IMR-90 (cell line): ENCODE data around the gene YJEFN3. TPM values are rescaled to one million over a fixed set of nuclear protein-coding genes. Genes with fewer than 3 reads are reported as not detected.

ENCODE experiments used
- polyA plus RNA-seq, 3 experiments: library from polyadenylated mRNA; depleted of rRNA; stranded (reverse); fragments of >200 nt; gene quantifications; 2 replicates each; pipeline ENCODE4 v1.2.3, GENCODE V29; 2012; ENCODE audit warnings: low replicate concordance in 1 of 3
- total RNA-seq: library from RNA; depleted of rRNA; stranded (reverse); fragments of >200 nt; gene quantifications from 2 replicates; pipeline ENCODE4 v1.2.3, GENCODE V29; 2012; rRNA removed

Gene YJEFN3
- total and polyA plus RNA-seq, 2 of the 4 experiments (the other 2 are of a cell fraction) = 0.72 to 4.0 TPM

Other genes starting within 250 kb of the YJEFN3 start
- 35.8 and 38.3 TPM in 2 replicates for gene SUGP1, start 208.4 kb upstream of the YJEFN3 start, total RNA-seq
- gene SUGP1, start 208.4 kb upstream of the YJEFN3 start, polyA plus RNA-seq (2012; rRNA removed) = 33.2 and 38.6 TPM in 2 replicates
- gene MAU2, start 208.1 kb upstream of the YJEFN3 start, total RNA-seq = 21.7 and 24.6 TPM in 2 replicates
- 31.1 and 35.5 TPM in 2 replicates for gene MAU2, start 208.1 kb upstream of the YJEFN3 start, polyA plus RNA-seq (2012; rRNA removed)
- gene GATAD2A, start 123.2 kb upstream of the YJEFN3 start, total RNA-seq = 23.5 and 32.8 TPM in 2 replicates
- 33.2 and 44.3 TPM in 2 replicates for gene GATAD2A, start 123.2 kb upstream of the YJEFN3 start, polyA plus RNA-seq (2012; rRNA removed)
- 0.56 and 1.3 TPM in 2 replicates for gene TSSK6, start 13.4 kb upstream of the YJEFN3 start, total RNA-seq
- gene TSSK6, start 13.4 kb upstream of the YJEFN3 start, polyA plus RNA-seq (2012; rRNA removed) = 2.0 and 2.2 TPM in 2 replicates
- gene NDUFA13, start 12.7 kb upstream of the YJEFN3 start, total RNA-seq = 30.6 and 33.6 TPM in 2 replicates
- 667 and 912 TPM in 2 replicates for gene NDUFA13, start 12.7 kb upstream of the YJEFN3 start, polyA plus RNA-seq (2012; rRNA removed)
- gene CILP2, start 9.4 kb downstream of the YJEFN3 start, total RNA-seq = 0.18 and 0.28 TPM in 2 replicates
- 0.87 and 0.96 TPM in 2 replicates for gene CILP2, start 9.4 kb downstream of the YJEFN3 start, polyA plus RNA-seq (2012; rRNA removed)
- gene PBX4, start 89.8 kb downstream of the YJEFN3 start, total RNA-seq = 0.90 and 1.4 TPM in 2 replicates
- 2.8 and 2.9 TPM in 2 replicates for gene PBX4, start 89.8 kb downstream of the YJEFN3 start, polyA plus RNA-seq (2012; rRNA removed)
- gene LPAR2, start 99.3 kb downstream of the YJEFN3 start, total RNA-seq = under 0.01 and 0.28 TPM in 2 replicates
- gene LPAR2, start 99.3 kb downstream of the YJEFN3 start, polyA plus RNA-seq (2012; rRNA removed) = 4.1 and 5.4 TPM in 2 replicates
- 4.1 and 4.4 TPM in 2 replicates for gene GMIP, start 114.7 kb downstream of the YJEFN3 start, total RNA-seq
- gene GMIP, start 114.7 kb downstream of the YJEFN3 start, polyA plus RNA-seq (2012; rRNA removed) = 10.9 and 11.0 TPM in 2 replicates
- 13.3 and 15.8 TPM in 2 replicates for gene ATP13A1, start 134.8 kb downstream of the YJEFN3 start, total RNA-seq
- gene ATP13A1, start 134.8 kb downstream of the YJEFN3 start, polyA plus RNA-seq (2012; rRNA removed) = 43.8 and 44.3 TPM in 2 replicates
- 7.3 and 8.3 TPM in 2 replicates for gene ZNF101, start 139.9 kb downstream of the YJEFN3 start, total RNA-seq
- gene ZNF101, start 139.9 kb downstream of the YJEFN3 start, polyA plus RNA-seq (2012; rRNA removed) = 2.2 and 2.8 TPM in 2 replicates
- 5.4 and 5.6 TPM in 2 replicates for gene ZNF14, start 204.2 kb downstream of the YJEFN3 start, total RNA-seq
- gene ZNF14, start 204.2 kb downstream of the YJEFN3 start, polyA plus RNA-seq (2012; rRNA removed) = 1.0 and 1.2 TPM in 2 replicates